Stimulated activated CD4-positive, alpha-beta T cell treated with anti-CD3 and anti-CD28 coated beads, Interleukin-15, amount 100 ng/mL, for 24 hours (primary cell): Measurements from ENCODE around the gene PRSS48.
"Not testable (repeated sequence)": the region's sequence is repeated elsewhere in the genome, so short reads cannot be mapped to it uniquely, and the experiment has no call there.

Experiments
- DNase-seq: peaks from one replicate; pipeline ENCODE4 v3.0.0-alpha.2; 2020

Gene PRSS48

DNA sequence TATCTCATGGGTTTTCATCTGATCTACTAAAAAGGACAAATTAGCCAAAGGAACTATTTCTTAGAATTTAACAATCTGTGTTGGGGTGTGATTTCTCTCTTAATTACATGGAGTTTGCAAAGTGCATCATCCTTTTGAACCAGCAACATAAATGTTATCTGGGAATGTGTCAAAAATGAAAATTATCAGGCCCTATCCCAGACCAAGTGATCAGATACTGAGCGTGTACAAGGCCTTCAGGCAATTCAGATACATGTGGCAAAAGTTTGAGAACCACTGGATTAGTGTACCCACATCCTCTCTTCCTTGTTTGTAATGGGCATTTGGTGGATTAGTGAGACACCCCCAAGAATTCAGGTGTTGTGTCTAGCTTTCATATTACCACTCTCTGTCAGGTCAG, 44.6 kb downstream of the PRSS48 start:
- DNase-seq: no peak

DNA sequence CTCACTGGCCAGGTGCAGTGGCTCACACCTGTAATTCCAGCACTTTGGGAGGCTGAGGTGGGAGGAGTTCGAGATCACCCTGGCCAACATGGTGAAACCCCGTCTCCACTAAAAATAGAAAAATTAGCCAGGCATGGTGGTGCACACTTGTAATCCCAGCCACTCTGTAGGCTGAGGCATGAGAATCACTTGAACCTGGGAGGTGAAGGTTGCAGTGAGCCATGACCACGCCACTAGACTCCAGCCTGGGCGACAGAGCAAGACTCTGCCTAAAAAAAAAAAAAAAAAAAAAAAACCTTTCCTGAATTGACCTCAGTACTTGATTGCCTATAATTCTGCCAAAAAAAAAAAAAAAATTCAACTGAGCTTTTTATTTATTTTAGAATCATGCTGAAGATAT, 45.2 kb downstream of the PRSS48 start:
- not testable (repeated sequence) for DNase-seq

DNA sequence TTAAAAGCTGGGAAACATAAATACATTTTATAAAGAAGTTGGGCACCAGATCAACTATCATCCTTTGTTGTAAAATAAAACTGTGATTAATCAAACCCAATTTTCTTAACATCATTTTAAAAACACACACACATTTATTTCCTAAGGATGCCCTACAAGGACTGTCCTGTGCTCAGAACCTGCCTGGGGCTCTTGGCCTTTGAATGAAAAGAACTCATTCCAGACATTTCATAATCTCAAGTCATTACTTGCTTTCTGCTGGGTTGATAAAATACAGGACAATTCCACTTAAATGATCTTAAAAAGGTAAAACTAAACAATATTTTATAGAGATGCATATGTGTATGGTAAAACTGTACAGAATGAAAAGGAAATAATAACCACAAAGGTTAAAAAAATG, 45.6 kb downstream of the PRSS48 start:
- DNase-seq: no peak

DNA sequence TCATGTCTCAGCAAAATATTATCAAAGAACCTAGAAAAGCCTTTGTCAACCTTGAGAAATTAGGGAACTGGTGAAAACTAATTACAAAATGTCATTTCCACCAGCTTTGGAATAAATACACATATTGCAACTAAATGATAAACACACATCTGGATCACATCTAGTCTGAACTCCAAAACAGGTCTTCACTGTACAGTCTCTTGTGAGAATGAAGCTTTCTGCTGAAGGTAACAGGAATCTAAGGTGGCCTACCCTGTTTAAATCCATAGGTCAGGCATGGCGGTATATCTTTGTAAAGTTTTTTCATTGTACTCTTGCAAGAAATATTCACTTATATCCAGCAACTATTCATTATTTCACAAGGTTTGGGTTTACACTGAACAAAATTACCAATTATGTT, 46.7 kb downstream of the PRSS48 start:
- no peak for DNase-seq

DNA sequence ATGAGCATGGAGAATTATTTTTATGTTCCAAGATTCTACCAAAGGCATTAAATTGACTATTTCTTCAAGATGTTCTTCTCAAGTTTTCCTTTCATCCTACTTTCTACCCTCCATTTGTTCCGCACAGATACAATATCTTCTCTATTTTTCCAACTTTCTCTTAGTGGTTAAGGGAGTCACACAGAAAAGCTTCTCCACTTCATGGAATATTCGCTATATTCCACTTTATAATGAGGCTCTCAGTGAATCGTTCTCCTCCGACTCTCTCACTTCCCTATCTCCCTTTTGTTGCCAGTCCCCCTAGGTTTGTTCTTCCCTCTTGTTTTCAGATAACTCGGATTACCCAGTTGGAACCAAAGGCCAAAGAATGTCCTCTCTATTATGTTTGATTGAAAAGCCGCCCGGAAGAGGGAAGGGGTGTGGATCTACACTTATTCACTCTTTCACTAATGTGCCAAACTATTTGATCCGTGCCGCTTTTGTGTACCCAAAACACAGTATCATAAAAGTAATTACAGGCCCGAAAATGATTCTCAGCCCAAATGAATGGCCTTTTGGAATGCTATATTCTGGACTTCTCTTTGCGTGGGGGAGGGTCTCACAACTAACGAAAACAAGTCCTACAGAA, 47.3 kb downstream of the PRSS48 start:
- DNase-seq: no peak

DNA sequence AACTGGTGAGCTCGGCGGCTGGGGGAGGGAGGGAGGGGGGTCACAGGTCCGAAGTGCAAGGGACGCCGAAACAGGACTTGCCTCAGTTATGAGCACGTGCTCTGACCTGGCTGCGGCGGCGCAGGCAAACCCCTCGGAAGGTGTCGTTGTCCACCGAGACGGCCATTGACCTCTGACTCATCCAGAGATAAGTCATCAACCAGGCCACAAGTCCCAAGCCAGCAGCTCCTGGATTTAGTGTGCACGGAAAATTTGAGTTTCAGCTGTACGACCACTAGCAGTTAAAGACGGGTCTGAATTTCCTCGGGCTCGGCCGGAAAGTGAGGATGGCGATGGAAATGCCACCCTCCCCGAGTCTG, 47.8 kb downstream of the PRSS48 start:
- DNase-seq: peak; percentile 30

DNA sequence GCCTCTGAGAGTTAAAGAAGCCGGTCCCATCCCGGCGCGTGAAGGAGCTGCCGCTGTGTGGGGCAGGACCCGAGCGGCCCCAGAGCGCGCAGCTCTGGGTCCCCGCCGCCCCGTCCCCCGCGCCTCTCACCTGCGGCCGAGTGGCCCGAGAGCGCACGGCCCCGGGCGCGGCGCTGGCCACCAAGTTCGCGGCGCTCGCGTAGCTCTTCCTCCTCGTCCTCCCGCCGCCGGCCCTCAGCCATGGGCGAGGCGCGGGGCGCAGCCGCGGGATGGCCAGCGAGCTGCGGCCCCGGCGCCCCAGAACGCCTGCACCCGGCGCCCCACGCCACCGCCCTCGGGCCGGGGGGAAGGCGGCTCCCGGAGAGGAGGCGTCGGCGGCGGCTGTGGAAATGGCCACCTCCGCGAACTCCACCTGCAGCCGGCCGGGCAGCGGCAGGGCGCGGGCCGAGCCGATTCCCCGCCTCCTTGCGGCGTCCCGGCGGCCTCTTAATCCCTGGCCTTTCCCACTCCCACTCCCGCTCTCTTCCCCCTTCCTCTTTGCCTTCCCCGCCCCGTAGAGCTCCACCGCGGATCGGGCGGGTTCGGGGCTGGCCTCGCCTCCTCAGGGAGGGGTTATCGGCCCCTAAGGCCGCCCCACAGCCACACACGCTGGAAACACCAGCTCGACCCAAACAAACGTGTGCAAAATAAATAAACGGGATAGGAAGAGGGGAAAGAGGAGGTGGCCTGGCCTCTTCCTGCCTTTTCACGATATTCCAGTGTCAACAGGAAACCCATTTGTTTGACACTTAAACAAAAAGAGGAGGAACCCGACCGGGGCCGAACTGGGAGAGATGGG, 48.4 kb downstream of the PRSS48 start, which contains the start of gene SH3D19:
Gene SH3D19 (minus strand): TSS at position 495 of the 838 bp plus-strand sequence. CDS start 253 bp downstream, at position 242.
- DNase-seq: peak; percentile 17

DNA sequence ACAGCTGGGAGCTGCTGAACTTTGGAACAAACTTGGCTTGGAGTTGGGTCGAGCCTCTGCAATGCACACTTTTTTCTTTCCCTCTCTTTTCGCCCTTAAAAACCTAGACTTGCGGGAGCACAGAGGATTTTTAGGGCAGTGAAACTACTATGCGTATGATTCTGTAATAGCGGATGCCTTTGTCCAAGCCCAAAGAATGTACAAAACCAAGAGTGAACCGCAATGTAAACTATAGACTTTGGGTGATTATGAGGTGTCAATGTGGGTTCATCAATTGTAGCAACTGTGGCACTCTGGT, 48.9 kb downstream of the PRSS48 start:
- DNase-seq: no peak

DNA sequence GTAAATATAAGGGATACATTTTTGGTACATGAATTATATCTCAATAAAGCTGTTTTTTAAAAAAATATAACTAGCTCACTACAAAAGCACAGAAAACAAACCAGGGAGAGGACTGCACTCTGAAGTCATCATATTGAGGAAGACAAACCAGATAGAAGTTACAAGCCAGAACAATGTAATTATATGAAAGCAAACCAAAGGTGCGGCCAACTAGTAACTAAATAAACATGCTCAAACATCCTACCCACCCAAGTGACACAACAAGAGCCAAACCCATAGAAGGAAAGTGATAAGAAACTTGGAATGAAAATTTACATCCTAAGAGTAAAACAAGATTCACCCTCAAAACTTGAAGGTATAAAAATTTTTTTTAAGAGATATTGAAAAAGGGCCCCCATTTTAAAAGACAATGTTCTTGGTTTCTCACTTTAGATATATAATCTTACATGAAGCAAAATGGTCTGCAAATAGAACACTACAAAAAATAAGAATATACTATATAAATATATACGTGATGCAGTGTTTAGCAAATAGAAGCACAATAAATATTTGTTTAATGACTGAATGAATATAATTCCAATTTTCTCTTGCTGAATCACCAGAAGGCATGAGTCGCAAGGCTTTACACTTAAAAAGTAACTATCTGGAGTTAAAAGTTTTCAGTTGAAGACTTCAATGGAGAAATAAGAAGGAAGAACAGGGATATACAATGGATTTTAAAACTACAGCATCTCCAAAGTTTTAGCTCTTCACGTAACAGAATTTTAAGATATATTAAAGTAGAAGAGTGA, 52.5 kb downstream of the PRSS48 start:
- DNase-seq: no peak

DNA sequence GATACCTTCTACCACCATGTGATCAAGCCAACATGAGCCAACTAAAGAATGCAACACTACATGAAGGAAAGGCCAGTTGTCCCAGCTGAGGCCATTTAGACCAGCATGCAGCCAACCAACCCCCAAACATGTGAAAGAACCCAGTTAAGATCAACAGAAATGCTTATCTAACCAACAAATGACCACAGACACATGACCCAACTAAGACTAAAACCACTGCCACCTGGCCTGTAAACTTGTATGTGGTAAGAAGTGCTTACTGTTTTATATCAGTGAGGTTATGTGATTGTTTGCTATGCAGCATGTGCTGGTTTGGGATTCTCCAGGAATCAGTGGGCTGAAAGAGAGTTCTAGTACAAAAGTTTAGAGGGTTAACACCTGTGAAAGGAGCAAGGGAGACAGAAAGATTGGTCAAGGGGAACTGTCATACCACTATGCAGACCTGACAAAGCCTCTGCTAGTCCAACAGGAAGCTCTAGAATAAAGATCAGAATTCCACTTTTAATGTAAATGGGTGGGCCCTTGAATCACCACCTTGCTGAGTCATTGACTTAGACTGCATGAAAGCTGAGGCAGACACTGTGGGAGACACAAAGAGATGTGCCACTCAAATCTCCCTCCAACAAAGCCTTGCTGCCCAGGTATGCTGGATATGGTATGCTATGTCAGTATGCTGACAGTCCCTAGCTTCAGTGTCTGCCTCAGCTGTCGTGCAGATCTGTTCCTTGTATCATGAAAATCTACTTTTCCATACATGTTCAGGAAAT, 54.5 kb downstream of the PRSS48 start:
- DNase-seq: no peak

DNA sequence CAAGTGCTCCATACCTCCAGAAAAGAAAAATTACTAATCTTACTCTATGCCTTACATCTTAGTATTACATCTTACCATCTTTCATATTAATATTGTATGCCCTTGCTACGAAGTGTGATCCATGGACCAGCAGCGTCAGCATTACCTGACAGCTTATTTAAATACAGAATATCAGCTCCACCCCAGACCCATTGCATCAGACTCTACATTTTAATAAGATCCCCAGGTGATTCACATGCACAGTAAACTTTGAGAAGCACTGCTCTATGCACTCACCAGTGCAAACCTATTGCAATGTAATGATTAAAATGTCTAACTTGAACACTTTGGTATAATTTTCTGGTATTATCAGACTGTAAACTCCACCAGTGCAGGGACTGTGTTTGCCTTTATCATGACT, 62.5 kb downstream of the PRSS48 start:
- DNase-seq: no peak

DNA sequence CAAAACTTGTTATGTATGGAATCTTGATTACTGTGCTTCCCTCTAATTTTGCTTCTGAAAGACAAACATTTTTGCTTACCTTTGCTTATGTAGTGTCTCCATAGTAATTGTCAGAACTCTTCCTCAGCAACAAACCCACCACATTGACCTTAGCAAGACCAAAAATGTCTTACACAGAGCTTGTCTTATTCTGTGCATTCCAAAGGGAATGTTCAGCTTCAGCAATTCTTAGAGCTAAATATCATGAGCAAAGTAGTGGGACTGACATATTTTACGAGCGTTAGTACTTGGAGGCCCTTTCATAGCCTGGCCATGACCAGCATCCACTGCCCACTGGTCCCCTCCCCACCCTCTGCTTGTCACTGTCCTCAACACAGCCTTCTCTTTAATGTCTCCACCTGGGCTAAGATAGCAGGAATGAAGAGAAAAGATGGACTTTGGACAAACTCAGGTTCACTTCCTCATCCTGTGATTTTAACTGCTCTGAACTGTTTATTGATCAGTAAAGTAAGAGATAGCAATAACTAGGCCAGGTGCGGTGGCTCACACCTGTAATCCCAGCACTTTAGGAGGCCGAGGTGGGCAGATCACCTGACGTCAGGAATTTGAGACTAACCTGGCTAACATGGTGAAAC, 63.9 kb downstream of the PRSS48 start:
- no peak for DNase-seq
